ENCODE results near the gene TNNI3K. TPM values are rescaled to one million over a fixed set of nuclear protein-coding genes. Genes with fewer than 3 reads are reported as not detected.

The TNNI3K gene
- total RNA-seq, 1 donor from 2014 or later: not detected

- H3K4me1 Mint-ChIP-seq (ENCODE audit: unreplicated experiment): no peaks in the 10 kb centered on the region
- no peak overlapping the region for H3K4me3 Mint-ChIP-seq
- no peaks in the 10 kb centered on the region for H3K27me3 Mint-ChIP-seq
- TF ChIP-seq CTCF (conservative IDR thresholded peaks at IDR 0.05): no peak
- H3K36me3 Mint-ChIP-seq: no peaks in the 10 kb centered on the region
- DNase-seq (ENCODE audit: extremely low spot score, unreplicated experiment): no peak
- no peak overlapping the region for H3K27ac Mint-ChIP-seq
- H3K9me3 Mint-ChIP-seq: no peaks in the 10 kb centered on the region
Measured at GRCh38 chr1:74530892-74531291, 295.7 kb downstream of the TNNI3K start.

- Mint-ChIP-seq H3K36me3 (no peaks in the 10 kb centered on the region), H3K4me3 (no peak overlapping the region), H3K27me3 (no peaks in the 10 kb centered on the region), H3K27ac (no peak overlapping the region), H3K4me1 (ENCODE audit: unreplicated experiment) (no peaks in the 10 kb centered on the region), H3K9me3 (no peaks in the 10 kb centered on the region)
- no peak for TF ChIP-seq CTCF (conservative IDR thresholded peaks at IDR 0.05)
- DNase-seq (ENCODE audit: extremely low spot score, unreplicated experiment): no peak
Measured at GRCh38 chr1:74531796-74532195, 296.6 kb downstream of the TNNI3K start.

GRCh38 chr1:74534241-74534640, 299.1 kb downstream of the TNNI3K start:
- H3K27me3 Mint-ChIP-seq: peaks cover 2% of the 10 kb centered on the region
- H3K4me3 Mint-ChIP-seq: no peak overlapping the region
- TF ChIP-seq CTCF (conservative IDR thresholded peaks at IDR 0.05): no peak
- H3K36me3 Mint-ChIP-seq: no peaks in the 10 kb centered on the region
- DNase-seq (ENCODE audit: extremely low spot score, unreplicated experiment): no peak
- no peaks in the 10 kb centered on the region for H3K4me1 Mint-ChIP-seq (ENCODE audit: unreplicated experiment)
- no peak overlapping the region for H3K27ac Mint-ChIP-seq
- H3K9me3 Mint-ChIP-seq: no peaks in the 10 kb centered on the region

- H3K4me1 Mint-ChIP-seq (ENCODE audit: unreplicated experiment): no peaks in the 10 kb centered on the region
- no peaks in the 10 kb centered on the region for H3K36me3 Mint-ChIP-seq
- H3K27ac Mint-ChIP-seq: no peak overlapping the region
- peaks cover 3% of the 10 kb centered on the region for H3K27me3 Mint-ChIP-seq
- no peak overlapping the region for H3K4me3 Mint-ChIP-seq
- DNase-seq (ENCODE audit: extremely low spot score, unreplicated experiment): no peak
- TF ChIP-seq CTCF (conservative IDR thresholded peaks at IDR 0.05): no peak
- H3K9me3 Mint-ChIP-seq: peaks cover 4% of the 10 kb centered on the region
Measured at GRCh38 chr1:74545821-74546220, 310.6 kb downstream of the TNNI3K start.

GRCh38 chr1:74548961-74549750, 314.0 kb downstream of the TNNI3K start:
- no peaks in the 10 kb centered on the region for H3K27me3 Mint-ChIP-seq
- no peaks in the 10 kb centered on the region for H3K36me3 Mint-ChIP-seq
- no peak for TF ChIP-seq CTCF (conservative IDR thresholded peaks at IDR 0.05)
- H3K27ac Mint-ChIP-seq: no peak overlapping the region
- no peak overlapping the region for H3K4me3 Mint-ChIP-seq
- no peak for DNase-seq (ENCODE audit: extremely low spot score, unreplicated experiment)
- no peaks in the 10 kb centered on the region for H3K4me1 Mint-ChIP-seq (ENCODE audit: unreplicated experiment)
- peaks cover 4% of the 10 kb centered on the region for H3K9me3 Mint-ChIP-seq
